Calu3 (cell line): ENCODE results near the gene RHBDD2. TPM values are rescaled to one million over a fixed set of nuclear protein-coding genes. Genes with fewer than 3 reads are reported as not detected.
"Not testable (repeated sequence)": the region's sequence is repeated elsewhere in the genome, so short reads cannot be mapped to it uniquely, and the experiment has no call there.

Experiments used
- BruUV-seq: library from RNA; stranded (reverse); fragments of 400-500 nt; replicated peaks from 2 replicates; lab custom pipeline; 2021; lab: Mats Ljungman, UMichigan
- CTCF ChIA-PET: fragments of 300-600 bp; sonication (Branson Sonifier 250); formaldehyde crosslinking; loops from one replicate; lab custom pipeline; 2022; ENCODE audit warnings: antibody characterized with exemption; lab: Charles Lee
- DNase-seq: peaks from one replicate; pipeline ENCODE4 v3.0.0; 2022
- H3K27ac Mint-ChIP-seq: one replicate; pipeline ENCODE4 v1.8.0; 2022; ENCODE audit warnings: mixed read lengths; ENCODE audit not compliant: unreplicated experiment
- H3K27me3 Mint-ChIP-seq: one replicate; pipeline ENCODE4 v1.8.0; 2022; ENCODE audit warnings: mixed read lengths; ENCODE audit not compliant: unreplicated experiment
- H3K36me3 Mint-ChIP-seq: one replicate; pipeline ENCODE4 v1.8.0; 2022; ENCODE audit warnings: mild to moderate bottlenecking, moderate library complexity, mixed read lengths; ENCODE audit not compliant: insufficient read depth, unreplicated experiment
- H3K4me1 Mint-ChIP-seq: one replicate; pipeline ENCODE4 v1.8.0; 2022; ENCODE audit warnings: mild to moderate bottlenecking, low read depth, mixed read lengths; ENCODE audit not compliant: unreplicated experiment
- H3K4me3 Mint-ChIP-seq: one replicate; pipeline ENCODE4 v1.8.0; 2022; ENCODE audit warnings: mild to moderate bottlenecking, low read depth, moderate library complexity, mixed read lengths; ENCODE audit not compliant: unreplicated experiment
- H3K9me3 Mint-ChIP-seq: one replicate; pipeline ENCODE4 v1.8.0; 2022; ENCODE audit warnings: low read depth, mixed read lengths; ENCODE audit not compliant: unreplicated experiment
- CTCF ChIP-seq: fragments of 200-600 bp; IDR thresholded peaks from one replicate; pipeline ENCODE4 v1.8.0; 2022; ENCODE audit warnings: antibody characterized with exemption; ENCODE audit not compliant: unreplicated experiment
- intact Hi-C: fragments of 100-400 bp; cut with micrococcal nuclease; formaldehyde crosslinking; loops from one replicate; pipeline ENCODE4 v1.10.0; 2022; ENCODE audit not compliant: unreplicated experiment
- total RNA-seq: library from RNA; stranded (reverse); gene quantifications from 2 replicates; pipeline ENCODE4 v1.2.3, GENCODE V29; 2022

Gene RHBDD2
- total RNA-seq, 1 experiment from 2014 or later = 35.3 TPM

GRCh38 chr7:75836798-75837197 lies 42.0 kb upstream of the RHBDD2 start:
- H3K27ac Mint-ChIP-seq = no peak overlapping the region
- no TSS peak for BruUV-seq
- DNase-seq = no peak
- intact Hi-C loops = no loop called here
- no peak for TF ChIP-seq CTCF
- H3K9me3 Mint-ChIP-seq = no peaks in the 10 kb centered on the region
- no peaks in the 10 kb centered on the region for H3K27me3 Mint-ChIP-seq
- H3K4me1 Mint-ChIP-seq = no peaks in the 10 kb centered on the region
- no peaks in the 10 kb centered on the region for H3K36me3 Mint-ChIP-seq
- CTCF ChIA-PET = no interaction called here
- no peak overlapping the region for H3K4me3 Mint-ChIP-seq

- intact Hi-C loops, H3K27ac Mint-ChIP-seq, H3K4me3 Mint-ChIP-seq, H3K36me3 Mint-ChIP-seq, H3K9me3 Mint-ChIP-seq, CTCF ChIA-PET, DNase-seq, H3K27me3 Mint-ChIP-seq, BruUV-seq: not testable (repeated sequence)
- H3K4me1 Mint-ChIP-seq = peaks cover 10% of the 10 kb centered on the region
Measured at GRCh38 chr7:75838281-75838930, 40.4 kb upstream of the RHBDD2 start.

- intact Hi-C loops = no loop called here
- no peak for TF ChIP-seq CTCF
- no TSS peak for BruUV-seq
- DNase-seq = no peak
- CTCF ChIA-PET = no interaction called here
- Mint-ChIP-seq H3K27me3 (no peaks in the 10 kb centered on the region), H3K9me3 (peaks cover 3% of the 10 kb centered on the region), H3K36me3 (peaks cover 4% of the 10 kb centered on the region), H3K4me1 (peaks cover 13% of the 10 kb centered on the region), H3K4me3 (no peak overlapping the region), H3K27ac (no peak overlapping the region)
Measured at GRCh38 chr7:75840029-75840428, 38.8 kb upstream of the RHBDD2 start.

GRCh38 chr7:75842836-75843446 lies 35.9 kb upstream of the RHBDD2 start:
- H3K4me1 Mint-ChIP-seq = peaks cover 13% of the 10 kb centered on the region
- H3K27me3 Mint-ChIP-seq = no peaks in the 10 kb centered on the region
- DNase-seq = peak; percentile 43
- peaks cover 4% of the 10 kb centered on the region for H3K36me3 Mint-ChIP-seq
- H3K4me3 Mint-ChIP-seq = no peak overlapping the region
- no peak overlapping the region for H3K27ac Mint-ChIP-seq
- peaks cover 3% of the 10 kb centered on the region for H3K9me3 Mint-ChIP-seq
- CTCF ChIA-PET = no interaction called here
- no TSS peak for BruUV-seq
- intact Hi-C loops = no loop called here
- TF ChIP-seq CTCF = no peak

- Mint-ChIP-seq H3K4me1 (peaks cover 13% of the 10 kb centered on the region), H3K9me3 (peaks cover 3% of the 10 kb centered on the region), H3K4me3 (no peak overlapping the region), H3K27me3 (no peaks in the 10 kb centered on the region), H3K27ac (no peak overlapping the region), H3K36me3 (peaks cover 4% of the 10 kb centered on the region)
- TF ChIP-seq CTCF = no peak
- intact Hi-C loops = no loop called here
- CTCF ChIA-PET = no interaction called here
- no TSS peak for BruUV-seq
- DNase-seq = no peak
Measured at GRCh38 chr7:75843613-75844116, 35.2 kb upstream of the RHBDD2 start.
